H54 (cell line): ENCODE data around the gene ME2.
"Not testable (repeated sequence)": the region's sequence is repeated elsewhere in the genome, so short reads cannot be mapped to it uniquely, and the experiment has no call there.

Experiments
- DNase-seq: peaks from one replicate; pipeline ENCODE4 v3.0.0; 2011; ENCODE audit warnings: low spot score, mixed read lengths; ENCODE audit not compliant: insufficient read length
- FAIRE-seq: peaks from 3 replicates; lab custom pipeline; 2011; peaks lifted over from hg19 to GRCh38; lab: Jason Lieb, UNC
- POLR2A ChIP-seq: IDR thresholded peaks from 2 replicates; pipeline ENCODE4 v1.6.1; 2011; ENCODE audit warnings: low read depth, mild to moderate bottlenecking, low read length

The ME2 gene

GRCh38 chr18:50875966-50876536 lies 2.9 kb upstream of the ME2 start:
- no peak for DNase-seq
- no peak for FAIRE-seq

GRCh38 chr18:50877545-50878265 lies 1.2 kb upstream of the ME2 start:
- DNase-seq (no peak), FAIRE-seq (no peak)
- no peak for TF ChIP-seq POLR2A

More at GRCh38 chr18:50875966-50876536, 2.9 kb upstream of the ME2 start:
- TF ChIP-seq POLR2A: no peak

- FAIRE-seq (no peak), DNase-seq (no peak)
- no peak for TF ChIP-seq POLR2A
These were observed 592 bp downstream of the ME2 start for GRCh38 chr18:50879302-50880118.

GRCh38 chr18:50880119-50880465 lies 1.2 kb downstream of the ME2 start:
- TF ChIP-seq POLR2A: no peak
- FAIRE-seq (no peak), DNase-seq (no peak)

GRCh38 chr18:50880944-50881343 lies 2.0 kb downstream of the ME2 start:
- FAIRE-seq, DNase-seq: not testable (repeated sequence)

- FAIRE-seq (no peak), DNase-seq (no peak)
- no peak for TF ChIP-seq POLR2A
These were observed 8.0 kb downstream of the ME2 start for GRCh38 chr18:50886929-50887328.

GRCh38 chr18:50895350-50896045 lies 16.6 kb downstream of the ME2 start:
- FAIRE-seq (no peak), DNase-seq (no peak)

GRCh38 chr18:50896093-50896492 lies 17.2 kb downstream of the ME2 start:
- no peak for TF ChIP-seq POLR2A
- DNase-seq: no peak
- FAIRE-seq: no peak

More at GRCh38 chr18:50895350-50896045, 16.6 kb downstream of the ME2 start:
- no peak for TF ChIP-seq POLR2A

- TF ChIP-seq POLR2A: no peak
- FAIRE-seq (no peak), DNase-seq (no peak)
These were observed 20.0 kb downstream of the ME2 start for GRCh38 chr18:50898919-50899318.

GRCh38 chr18:50902797-50903196 lies 23.9 kb downstream of the ME2 start:
- FAIRE-seq (no peak), DNase-seq (no peak)
- TF ChIP-seq POLR2A: no peak

- TF ChIP-seq POLR2A: no peak
- no peak for DNase-seq
- no peak for FAIRE-seq
These were observed 27.9 kb downstream of the ME2 start for GRCh38 chr18:50906843-50907242.

GRCh38 chr18:50909261-50909660 lies 30.3 kb downstream of the ME2 start:
- no peak for FAIRE-seq
- TF ChIP-seq POLR2A: no peak
- no peak for DNase-seq

- DNase-seq (no peak), FAIRE-seq (no peak)
- no peak for TF ChIP-seq POLR2A
These were observed 32.1 kb downstream of the ME2 start for GRCh38 chr18:50911006-50911405.

- DNase-seq: no peak
- no peak for TF ChIP-seq POLR2A
- FAIRE-seq: no peak
These were observed 38.1 kb downstream of the ME2 start for GRCh38 chr18:50917021-50917420.
